Muscle of leg (tissue), 11 donors: ENCODE results near the gene SLC51B. TPM values are rescaled to one million over a fixed set of nuclear protein-coding genes. Genes with fewer than 3 reads are reported as not detected.
"Not testable (repeated sequence)": the region's sequence is repeated elsewhere in the genome, so short reads cannot be mapped to it uniquely, and the experiment has no call there.

ENCODE experiments used
- DNase-seq: peaks from one replicate; pipeline ENCODE4 v3.0.0; 2013
- H3K27ac ChIP-seq: one replicate; pipeline ENCODE4 v1.5.1; 2013; ENCODE audit warnings: mild to moderate bottlenecking, low read length, control low read depth
- H3K27me3 ChIP-seq: one replicate; pipeline ENCODE4 v1.6.1; 2013; ENCODE audit warnings: low read length; ENCODE audit not compliant: control insufficient read depth, insufficient read depth
- H3K36me3 ChIP-seq: one replicate; pipeline ENCODE4 v1.6.1; 2013; ENCODE audit warnings: low read length; ENCODE audit not compliant: control insufficient read depth, insufficient read depth
- H3K4me1 ChIP-seq: one replicate; pipeline ENCODE4 v1.6.1; 2013; ENCODE audit warnings: low read length; ENCODE audit not compliant: control insufficient read depth, insufficient read depth
- H3K4me3 ChIP-seq: one replicate; pipeline ENCODE4 v1.5.1; 2013; ENCODE audit warnings: low read length, control low read depth
- H3K9me3 ChIP-seq: replicated peaks from 2 replicates; pipeline ENCODE4 v1.6.1; 2013; ENCODE audit warnings: low read depth, low read length; ENCODE audit not compliant: control insufficient read depth
- WGBS: methylation state at CpG from one replicate; pipeline ENCODE4 v1.1.5; 2013; ENCODE audit warnings: missing lambda C conversion rate; ENCODE audit not compliant: insufficient coverage; 5-methylcytosine and 5-hydroxymethylcytosine counted together
- polyA plus RNA-seq, 8 donors: library from polyadenylated mRNA; unstranded; fragments of 120-200 nt; gene quantifications; one replicate each; pipeline versions ENCODE4 v1.2.1 to v1.2.3, GENCODE V29; 2013; ENCODE audit warnings: inconsistent platforms in 1 of 8, low replicate concordance in 1 of 8; ENCODE audit not compliant: insufficient read length in 8 of 8, insufficient read depth in 1 of 8
- total RNA-seq: library from RNA; stranded (reverse); fragments of 120-200 nt; gene quantifications from one replicate; pipeline ENCODE4 v1.2.4, GENCODE V29; 2013

The SLC51B gene
- total and polyA plus RNA-seq, 9 donors: 0.71 to 3.0 (median 1.5) TPM

DNA sequence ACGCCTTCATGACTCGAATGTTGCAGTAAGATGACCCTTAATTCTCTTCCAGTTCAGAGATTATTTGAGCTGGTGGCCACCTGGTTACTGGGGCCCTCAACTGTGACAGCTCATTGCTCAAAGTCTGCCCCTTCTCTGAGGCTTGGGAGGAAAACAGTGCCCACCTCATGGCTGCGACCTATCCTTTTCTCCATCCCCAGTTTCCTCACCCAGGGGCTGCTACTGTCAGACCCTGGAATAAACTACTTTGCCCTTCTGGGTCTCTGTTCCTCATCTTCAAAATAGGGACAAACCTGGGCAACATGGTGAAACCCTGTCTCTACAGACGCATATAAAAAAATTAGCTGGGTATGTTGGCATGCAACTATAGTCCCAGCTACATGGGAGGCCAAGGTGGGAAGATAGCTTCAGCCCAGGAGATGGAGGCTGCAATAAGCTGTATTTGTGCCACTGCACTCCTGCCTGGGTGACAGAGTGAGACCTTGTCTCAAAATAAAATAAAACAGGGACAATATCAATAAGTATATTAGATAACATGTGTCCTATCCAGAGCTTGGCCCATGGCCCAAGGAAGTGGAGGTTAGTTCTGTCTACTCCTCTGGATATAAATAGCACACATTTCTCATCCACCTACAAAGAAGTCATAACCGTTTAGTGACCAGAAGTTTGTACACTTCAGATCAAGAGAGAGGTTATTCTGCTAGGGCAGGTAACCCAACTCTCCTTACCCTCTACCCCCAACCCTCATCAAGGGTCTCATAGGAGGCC is 24.8 kb downstream of the SLC51B start:
- no peak for DNase-seq
- peak overlapping the region; percentile 70 for H3K27ac ChIP-seq

DNA sequence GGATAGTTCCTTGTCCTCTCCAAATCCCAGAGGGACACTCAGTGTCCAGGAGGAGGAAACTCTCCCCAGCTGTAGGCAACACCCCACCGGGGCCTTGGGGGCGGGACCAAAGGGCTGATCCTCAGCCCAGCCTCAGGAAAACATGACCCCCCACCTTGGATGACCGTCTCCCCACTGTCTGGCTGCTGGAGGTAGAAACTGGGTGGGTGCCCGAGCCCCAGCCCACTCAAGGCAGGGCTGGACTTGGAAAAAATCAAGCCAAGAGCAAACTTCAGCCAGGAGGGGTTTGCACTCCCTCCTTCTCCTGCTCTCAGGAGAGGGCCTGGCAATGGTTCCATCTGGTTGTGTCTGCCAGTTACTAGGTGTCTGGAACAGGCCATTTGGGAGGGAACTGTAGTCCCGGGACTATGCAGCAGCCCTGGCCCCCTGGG is 26.2 kb downstream of the SLC51B start:
- no peak overlapping the region for H3K4me3 ChIP-seq
- H3K27me3 ChIP-seq: peaks cover 18% of the 10 kb centered on the region
- 6% methylated on average over 2 of the region's 5 CpGs for WGBS
- peaks cover 58% of the 10 kb centered on the region for H3K4me1 ChIP-seq
- peak; percentile 78 for DNase-seq
- H3K36me3 ChIP-seq: no peaks in the 10 kb centered on the region
- H3K27ac ChIP-seq: peak overlapping the region; percentile 69
- H3K9me3 ChIP-seq: no peaks in the 10 kb centered on the region

More for the DNA sequence above, 24.8 kb downstream of the SLC51B start:
- H3K9me3 ChIP-seq: no peaks in the 10 kb centered on the region
- 49% methylated on average over 3 of the region's 5 CpGs for WGBS
- peaks cover 55% of the 10 kb centered on the region for H3K4me1 ChIP-seq
- H3K36me3 ChIP-seq: no peaks in the 10 kb centered on the region
- H3K27me3 ChIP-seq: peaks cover 28% of the 10 kb centered on the region
- H3K4me3 ChIP-seq: no peak overlapping the region

DNA sequence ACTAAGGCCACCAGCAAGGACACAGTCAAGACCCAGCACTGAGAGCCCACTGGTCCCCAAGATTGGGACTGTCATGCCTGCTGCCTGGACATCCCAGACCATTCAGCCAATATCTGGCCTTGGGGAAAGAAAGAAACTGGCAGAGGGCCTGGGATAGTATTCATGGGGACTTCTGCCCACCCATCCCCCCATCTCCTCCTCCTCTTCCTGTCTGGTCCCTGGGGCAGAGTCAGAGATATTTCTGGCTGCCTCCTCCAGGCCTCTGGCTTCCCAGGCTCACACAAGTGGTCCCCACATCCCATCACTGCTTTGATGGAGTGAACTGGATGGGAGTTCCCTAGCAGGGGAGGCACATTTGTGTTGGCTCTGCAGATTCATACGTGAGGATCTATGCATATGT is 26.8 kb downstream of the SLC51B start:
- H3K27ac ChIP-seq: peak overlapping the region; percentile 69
- peak; percentile 85 for DNase-seq
- H3K4me3 ChIP-seq: no peak overlapping the region
- WGBS: no CpG with 5 or more reads among the region's 1 CpG
- peaks cover 16% of the 10 kb centered on the region for H3K27me3 ChIP-seq
- H3K9me3 ChIP-seq: no peaks in the 10 kb centered on the region
- no peaks in the 10 kb centered on the region for H3K36me3 ChIP-seq
- H3K4me1 ChIP-seq: peaks cover 55% of the 10 kb centered on the region

DNA sequence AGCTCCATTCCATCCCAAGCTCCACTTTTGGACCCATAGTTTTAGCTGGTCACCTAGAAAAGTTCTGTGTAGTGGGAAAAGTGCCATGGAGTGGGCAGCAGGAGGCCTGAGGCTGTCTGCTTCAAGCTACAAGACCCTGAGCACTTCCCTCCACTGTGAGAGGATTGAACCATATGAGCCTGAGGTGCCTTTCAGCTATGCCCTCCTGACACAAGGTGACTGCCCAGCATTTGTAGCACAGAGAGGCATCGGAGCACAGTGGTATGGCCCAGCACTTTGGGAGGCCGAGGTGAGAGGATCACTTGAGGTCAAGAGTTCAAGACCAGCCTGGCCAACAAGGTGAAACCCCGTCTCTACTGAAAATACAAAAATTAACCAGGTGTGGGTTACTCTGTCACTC is 27.4 kb downstream of the SLC51B start:
- 100% methylated on average over 2 of the region's 3 CpGs for WGBS
- no peak overlapping the region for H3K4me3 ChIP-seq
- no peaks in the 10 kb centered on the region for H3K9me3 ChIP-seq
- H3K36me3 ChIP-seq: no peaks in the 10 kb centered on the region
- peaks cover 14% of the 10 kb centered on the region for H3K27me3 ChIP-seq
- DNase-seq: no peak
- H3K4me1 ChIP-seq: peaks cover 50% of the 10 kb centered on the region
- peak overlapping the region; percentile 31 for H3K27ac ChIP-seq

DNA sequence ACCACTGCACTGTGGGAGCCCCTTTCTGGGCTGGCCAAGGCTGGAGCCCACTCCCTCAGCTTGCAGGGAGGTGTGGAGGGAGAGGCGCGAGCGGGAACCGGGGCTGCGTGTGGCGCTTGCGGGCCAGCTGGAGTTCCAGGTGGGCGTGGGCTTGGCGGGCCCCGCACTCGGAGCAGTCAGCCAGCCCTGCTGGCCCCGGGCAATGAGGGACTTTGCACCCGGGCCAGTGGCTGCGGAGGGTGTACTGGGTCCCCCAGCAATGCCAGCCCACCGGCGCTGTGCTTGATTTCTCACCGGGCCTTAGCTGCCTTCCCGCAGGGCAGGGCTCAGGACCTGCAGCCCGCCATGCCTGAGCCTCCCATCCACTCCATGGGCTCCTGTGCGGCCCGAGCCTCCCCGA is 29.8 kb downstream of the SLC51B start:
- H3K27ac ChIP-seq, H3K36me3 ChIP-seq, DNase-seq, H3K9me3 ChIP-seq, H3K4me3 ChIP-seq: not testable (repeated sequence)
- Histone ChIP-seq H3K27me3 (peaks cover 18% of the 10 kb centered on the region), H3K4me1 (peaks cover 38% of the 10 kb centered on the region)
- WGBS: 97% methylated on average over 17 of the region's 22 CpGs

DNA sequence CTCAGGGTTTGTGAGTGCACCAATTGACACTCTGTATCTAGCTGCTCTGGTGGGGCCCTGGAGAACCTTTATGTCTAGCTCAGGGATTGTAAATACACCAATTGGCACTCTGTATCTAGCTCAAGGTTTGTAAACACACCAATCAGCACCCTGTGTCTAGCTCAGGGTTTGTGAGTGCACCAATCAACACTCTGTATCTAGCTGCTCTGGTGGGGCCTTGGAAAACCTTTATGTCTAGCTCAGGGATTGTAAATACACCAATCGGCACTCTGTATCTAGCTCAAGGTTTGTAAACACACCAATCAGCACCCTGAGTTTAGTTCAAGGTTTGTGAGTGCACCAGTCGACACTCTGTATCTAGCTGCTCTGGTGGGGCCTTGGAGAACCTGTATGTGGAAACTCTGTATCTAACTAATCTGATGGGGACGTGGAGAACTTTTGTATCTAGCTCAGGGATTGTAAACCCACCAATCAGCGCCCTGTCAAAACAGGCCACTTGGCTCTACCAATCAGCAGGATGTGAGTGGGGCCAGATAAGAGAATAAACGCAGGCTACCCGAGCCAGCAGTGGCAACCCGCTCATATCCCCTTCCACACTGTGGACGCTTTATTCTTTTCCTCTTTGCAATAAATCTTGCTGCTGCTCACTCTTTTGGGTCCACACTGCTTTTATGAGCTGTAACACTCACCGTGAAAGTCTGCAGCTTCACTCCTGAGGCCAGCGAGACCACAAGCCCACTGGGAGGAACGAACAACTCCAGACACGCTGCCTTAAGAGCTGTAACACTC is 30.6 kb downstream of the SLC51B start:
- not testable (repeated sequence) for H3K36me3 ChIP-seq, DNase-seq, H3K27ac ChIP-seq, H3K4me3 ChIP-seq, H3K9me3 ChIP-seq
- 39% methylated on average over 6 of the region's 12 CpGs for WGBS
- Histone ChIP-seq H3K4me1 (peaks cover 31% of the 10 kb centered on the region), H3K27me3 (peaks cover 18% of the 10 kb centered on the region)

DNA sequence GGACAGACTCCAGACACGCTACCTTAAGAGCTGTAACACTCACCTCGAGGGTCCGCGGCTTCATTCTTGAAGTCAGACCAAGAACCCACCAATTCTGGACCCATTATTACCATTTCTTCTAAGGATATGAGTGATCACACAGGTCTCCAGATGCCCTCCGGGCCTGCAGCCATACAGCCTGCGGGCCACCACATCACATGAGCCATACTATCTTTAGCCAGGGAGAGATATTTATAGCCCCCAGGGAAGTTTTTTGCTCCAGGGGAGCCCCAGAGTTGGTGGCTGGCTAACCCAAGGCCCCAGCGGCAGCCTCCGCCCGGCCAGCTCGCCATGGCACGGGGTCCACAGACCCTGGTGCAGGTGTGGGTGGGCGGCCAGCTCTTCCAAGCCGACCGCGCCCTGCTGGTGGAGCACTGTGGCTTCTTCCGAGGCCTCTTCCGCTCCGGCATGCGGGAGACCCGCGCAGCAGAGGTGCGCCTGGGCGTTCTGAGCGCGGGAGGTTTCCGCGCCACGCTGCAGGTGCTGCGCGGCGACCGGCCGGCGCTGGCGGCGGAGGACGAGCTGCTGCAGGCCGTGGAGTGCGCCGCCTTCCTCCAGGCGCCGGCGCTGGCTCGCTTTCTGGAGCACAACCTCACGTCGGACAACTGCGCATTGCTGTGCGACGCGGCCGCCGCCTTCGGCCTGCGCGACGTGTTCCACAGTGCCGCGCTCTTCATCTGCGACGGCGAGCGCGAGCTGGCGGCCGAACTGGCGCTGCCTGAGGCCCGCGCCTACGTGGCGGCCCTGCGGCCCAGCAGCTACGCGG is 31.5 kb downstream of the SLC51B start, which contains the start of gene KBTBD13:
KBTBD13 (plus strand) TSS at position 261 of the 805 bp plus-strand sequence; CDS start at position 331, 70 bp downstream.
- H3K27me3 ChIP-seq: peaks cover 18% of the 10 kb centered on the region
- H3K9me3 ChIP-seq: no peaks in the 10 kb centered on the region
- H3K4me1 ChIP-seq: peaks cover 28% of the 10 kb centered on the region
- WGBS: 65% methylated on average over 71 of the region's 73 CpGs
- no peak for DNase-seq
- no peak within 1 kb of the TSS for H3K4me3 ChIP-seq
- peak within 1 kb of the TSS; percentile 35 for H3K27ac ChIP-seq
- H3K36me3 ChIP-seq: no peaks in the 10 kb centered on the region

DNA sequence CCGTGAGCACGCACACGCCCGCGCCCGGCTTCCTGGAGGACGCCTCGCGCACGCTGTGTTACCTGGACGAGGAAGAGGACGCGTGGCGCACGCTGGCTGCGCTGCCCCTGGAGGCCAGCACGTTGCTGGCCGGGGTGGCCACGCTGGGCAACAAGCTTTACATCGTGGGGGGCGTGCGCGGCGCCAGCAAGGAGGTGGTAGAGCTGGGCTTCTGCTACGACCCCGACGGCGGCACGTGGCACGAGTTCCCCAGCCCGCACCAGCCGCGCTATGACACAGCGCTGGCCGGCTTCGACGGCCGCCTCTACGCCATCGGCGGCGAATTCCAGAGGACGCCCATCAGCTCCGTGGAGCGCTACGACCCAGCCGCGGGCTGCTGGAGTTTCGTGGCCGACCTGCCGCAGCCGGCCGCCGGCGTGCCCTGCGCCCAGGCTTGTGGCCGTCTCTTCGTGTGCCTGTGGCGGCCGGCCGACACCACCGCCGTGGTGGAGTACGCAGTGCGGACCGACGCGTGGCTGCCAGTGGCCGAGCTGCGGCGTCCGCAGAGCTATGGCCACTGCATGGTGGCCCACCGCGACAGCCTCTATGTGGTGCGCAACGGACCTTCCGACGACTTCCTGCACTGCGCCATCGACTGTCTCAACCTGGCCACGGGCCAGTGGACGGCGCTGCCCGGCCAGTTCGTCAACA is 32.2 kb downstream of the SLC51B start:
- Histone ChIP-seq H3K4me3 (no peak overlapping the region), H3K4me1 (peaks cover 28% of the 10 kb centered on the region), H3K27me3 (peaks cover 22% of the 10 kb centered on the region), H3K27ac (no peak overlapping the region), H3K36me3 (no peaks in the 10 kb centered on the region), H3K9me3 (no peaks in the 10 kb centered on the region)
- 54% methylated on average over 85 of the region's 85 CpGs for WGBS
- DNase-seq: no peak

DNA sequence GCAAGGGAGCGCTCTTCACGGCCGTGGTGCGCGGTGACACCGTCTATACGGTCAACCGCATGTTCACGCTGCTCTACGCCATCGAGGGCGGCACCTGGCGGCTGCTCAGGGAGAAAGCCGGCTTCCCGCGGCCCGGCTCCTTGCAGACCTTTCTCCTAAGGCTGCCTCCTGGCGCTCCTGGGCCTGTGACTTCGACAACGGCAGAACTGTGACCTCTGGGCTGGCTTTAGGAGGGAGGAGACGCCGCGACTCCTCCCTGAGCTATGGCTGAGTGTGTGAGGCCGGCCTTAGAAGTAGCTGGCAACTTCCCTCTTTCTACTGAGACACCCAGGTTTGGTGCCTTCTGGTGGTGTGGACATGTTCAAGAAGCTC is 32.8 kb downstream of the SLC51B start:
- peak; percentile 68 for DNase-seq
- no peak overlapping the region for H3K4me3 ChIP-seq

More for the DNA sequence above, 32.8 kb downstream of the SLC51B start:
- no peaks in the 10 kb centered on the region for H3K9me3 ChIP-seq
- no peaks in the 10 kb centered on the region for H3K36me3 ChIP-seq
- peaks cover 31% of the 10 kb centered on the region for H3K4me1 ChIP-seq
- H3K27me3 ChIP-seq: peaks cover 23% of the 10 kb centered on the region
- H3K27ac ChIP-seq: no peak overlapping the region
- WGBS: 6% methylated on average over 21 of the region's 24 CpGs
